Nephron (organoid): ENCODE measurements around the gene SLC37A4.

ENCODE experiments used
- H3K27ac Mint-ChIP-seq, 3 experiments: 2 replicates each; pipeline ENCODE4 v1.8.0; 2020; ENCODE audit warnings: mixed read lengths in 3 of 3, mild to moderate bottlenecking in 2 of 3, moderate library complexity in 1 of 3
- H3K27me3 Mint-ChIP-seq: 2 replicates; pipeline ENCODE4 v1.8.0; 2021; ENCODE audit warnings: low read depth, mild to moderate bottlenecking, moderate library complexity, mixed read lengths
- H3K36me3 Mint-ChIP-seq: 2 replicates; pipeline ENCODE4 v1.8.0; 2020; ENCODE audit warnings: low read depth, mixed read lengths
- H3K4me1 Mint-ChIP-seq: 2 replicates; pipeline ENCODE4 v1.8.0; 2020; ENCODE audit warnings: mixed read lengths
- H3K4me3 Mint-ChIP-seq, 3 experiments: 2 replicates each; pipeline ENCODE4 v1.8.0; 2020; ENCODE audit warnings: mild to moderate bottlenecking in 3 of 3, mixed read lengths in 3 of 3, moderate library complexity in 2 of 3
- H3K9me3 Mint-ChIP-seq: 2 replicates; pipeline ENCODE4 v1.8.0; 2020; ENCODE audit warnings: mixed read lengths
- TF ChIP-seq, protein P1 (sequence below), 3 experiments: fragments of 200-600 bp; sonication (generic); IDR thresholded peaks; one replicate each; pipeline ENCODE4 v1.5.0; 2021; ENCODE audit warnings: antibody characterized with exemption in 3 of 3; ENCODE audit not compliant: unreplicated experiment in 3 of 3

The SLC37A4 gene

DNA sequence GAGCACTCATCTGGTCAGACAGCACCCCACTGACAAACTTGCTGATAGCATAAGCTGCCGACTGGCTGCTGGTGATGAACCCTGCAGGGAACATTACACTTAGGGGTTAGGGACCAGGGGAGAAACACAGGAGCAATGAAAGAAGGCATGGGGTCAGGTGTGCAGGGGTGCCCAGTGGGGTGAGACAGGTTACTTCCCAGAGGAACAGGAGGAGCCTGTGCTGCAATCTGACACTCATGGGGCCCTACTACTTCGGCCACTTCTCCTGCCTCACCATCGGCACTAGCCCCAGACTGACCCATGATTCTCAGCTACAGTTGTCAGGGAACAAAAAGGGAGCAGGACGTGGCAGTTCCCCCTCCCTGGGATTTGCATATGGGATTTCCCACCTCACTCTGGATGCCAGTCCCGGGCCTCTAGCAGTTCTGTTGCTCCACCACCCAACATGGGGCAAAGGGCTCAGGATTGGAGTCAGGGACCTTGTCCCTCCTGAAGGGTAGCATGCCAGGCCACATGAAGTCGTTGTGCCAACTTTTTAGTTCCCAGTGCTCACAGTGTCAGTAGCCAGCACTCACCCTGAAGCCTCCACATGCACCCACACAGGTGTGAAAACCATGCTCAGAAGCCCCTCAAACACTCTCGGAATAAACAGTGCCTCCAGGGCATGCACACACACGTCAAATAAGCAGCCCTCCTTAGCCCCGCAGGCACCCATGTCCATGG lies 2.2 kb downstream of the SLC37A4 start:
- Mint-ChIP-seq H3K36me3 (peaks cover 36% of the 10 kb centered on the region), H3K27ac (peak overlapping the region; percentile 87 to 98 (median 92)), H3K9me3 (no peaks in the 10 kb centered on the region), H3K4me3 (peak overlapping the region; percentile 84 to 87 (median 86)), H3K4me1 (peaks cover 24% of the 10 kb centered on the region), H3K27me3 (no peaks in the 10 kb centered on the region)
- TF ChIP-seq, protein P1, sequence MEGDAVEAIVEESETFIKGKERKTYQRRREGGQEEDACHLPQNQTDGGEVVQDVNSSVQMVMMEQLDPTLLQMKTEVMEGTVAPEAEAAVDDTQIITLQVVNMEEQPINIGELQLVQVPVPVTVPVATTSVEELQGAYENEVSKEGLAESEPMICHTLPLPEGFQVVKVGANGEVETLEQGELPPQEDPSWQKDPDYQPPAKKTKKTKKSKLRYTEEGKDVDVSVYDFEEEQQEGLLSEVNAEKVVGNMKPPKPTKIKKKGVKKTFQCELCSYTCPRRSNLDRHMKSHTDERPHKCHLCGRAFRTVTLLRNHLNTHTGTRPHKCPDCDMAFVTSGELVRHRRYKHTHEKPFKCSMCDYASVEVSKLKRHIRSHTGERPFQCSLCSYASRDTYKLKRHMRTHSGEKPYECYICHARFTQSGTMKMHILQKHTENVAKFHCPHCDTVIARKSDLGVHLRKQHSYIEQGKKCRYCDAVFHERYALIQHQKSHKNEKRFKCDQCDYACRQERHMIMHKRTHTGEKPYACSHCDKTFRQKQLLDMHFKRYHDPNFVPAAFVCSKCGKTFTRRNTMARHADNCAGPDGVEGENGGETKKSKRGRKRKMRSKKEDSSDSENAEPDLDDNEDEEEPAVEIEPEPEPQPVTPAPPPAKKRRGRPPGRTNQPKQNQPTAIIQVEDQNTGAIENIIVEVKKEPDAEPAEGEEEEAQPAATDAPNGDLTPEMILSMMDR (IDR thresholded peaks at IDR 0.05; ENCODE audit: unreplicated experiment in 3 of 3): no peak

DNA sequence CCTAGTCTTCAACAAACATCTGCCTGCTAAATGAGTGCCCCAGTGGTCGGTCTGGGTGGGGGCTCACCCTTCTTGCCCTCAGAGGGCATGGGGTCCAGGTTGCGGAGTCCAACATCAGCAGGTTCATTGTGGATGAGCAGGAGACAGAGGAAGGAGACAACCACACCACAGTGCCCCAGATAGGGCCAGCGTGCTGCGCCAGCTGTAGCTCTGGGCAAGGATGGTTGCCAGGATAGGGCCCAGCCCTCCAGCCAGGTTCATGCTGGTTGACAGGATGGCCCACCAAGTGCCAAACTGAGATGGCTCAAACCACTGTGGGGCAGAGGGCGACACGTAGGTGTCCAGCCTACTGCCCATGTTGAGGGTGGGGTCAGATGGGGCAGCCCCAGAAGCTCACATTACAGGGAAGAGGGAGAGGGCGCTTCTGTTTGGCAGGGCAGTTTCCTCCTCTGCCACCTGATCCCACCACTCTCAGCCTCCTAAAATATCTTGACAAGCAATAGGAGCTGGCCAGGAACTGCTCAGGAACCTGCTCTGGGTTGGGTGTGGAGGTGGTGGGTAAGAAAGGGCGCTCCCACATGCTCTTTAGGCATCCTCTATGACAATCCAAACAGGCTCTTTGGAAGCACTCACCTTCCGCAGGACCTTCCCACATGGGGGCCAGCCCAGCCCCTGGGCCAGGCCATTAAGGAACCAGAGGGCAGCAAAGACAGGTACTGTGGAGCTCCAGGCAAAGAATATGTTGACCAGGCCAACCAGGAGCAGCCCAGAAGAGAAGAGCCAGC lies 2.9 kb downstream of the SLC37A4 start:
- H3K4me3 Mint-ChIP-seq: peak overlapping the region; percentile 71 to 87 (median 84)
- peaks cover 41% of the 10 kb centered on the region for H3K36me3 Mint-ChIP-seq
- TF ChIP-seq, protein P1 (IDR thresholded peaks at IDR 0.05; ENCODE audit: unreplicated experiment in 3 of 3): no peak
- H3K27ac Mint-ChIP-seq: peak overlapping the region; percentile 87 to 98 (median 92)
- no peaks in the 10 kb centered on the region for H3K27me3 Mint-ChIP-seq
- H3K9me3 Mint-ChIP-seq: no peaks in the 10 kb centered on the region
- peaks cover 24% of the 10 kb centered on the region for H3K4me1 Mint-ChIP-seq

DNA sequence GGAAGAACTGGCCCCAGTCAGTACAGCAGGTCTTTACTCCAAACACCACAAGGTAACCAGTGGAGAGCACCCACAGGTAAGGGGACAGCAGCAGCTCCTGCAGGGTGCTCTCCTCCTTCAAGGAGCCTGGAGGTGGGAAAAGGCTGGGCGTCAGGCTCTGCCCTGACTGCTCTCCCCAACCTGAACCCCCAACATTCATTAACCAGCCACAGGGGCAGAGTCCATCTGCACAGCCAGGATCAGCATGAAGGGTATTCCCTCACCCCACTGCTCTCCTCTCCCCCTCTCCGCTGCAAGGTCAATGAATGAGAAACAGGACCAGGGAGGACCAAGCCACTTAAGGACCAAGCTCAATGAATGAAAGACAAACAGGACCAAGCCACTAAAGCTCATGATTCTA lies 3.7 kb downstream of the SLC37A4 start:
- H3K27ac Mint-ChIP-seq: peak overlapping the region; percentile 42 to 95 (median 92)
- peaks cover 41% of the 10 kb centered on the region for H3K36me3 Mint-ChIP-seq
- no peaks in the 10 kb centered on the region for H3K9me3 Mint-ChIP-seq
- TF ChIP-seq, protein P1 (IDR thresholded peaks at IDR 0.05; ENCODE audit: unreplicated experiment in 3 of 3): no peak
- peak overlapping the region; percentile 71 to 79 (median 75) for H3K4me3 Mint-ChIP-seq
- H3K4me1 Mint-ChIP-seq: peaks cover 24% of the 10 kb centered on the region
- no peaks in the 10 kb centered on the region for H3K27me3 Mint-ChIP-seq

DNA sequence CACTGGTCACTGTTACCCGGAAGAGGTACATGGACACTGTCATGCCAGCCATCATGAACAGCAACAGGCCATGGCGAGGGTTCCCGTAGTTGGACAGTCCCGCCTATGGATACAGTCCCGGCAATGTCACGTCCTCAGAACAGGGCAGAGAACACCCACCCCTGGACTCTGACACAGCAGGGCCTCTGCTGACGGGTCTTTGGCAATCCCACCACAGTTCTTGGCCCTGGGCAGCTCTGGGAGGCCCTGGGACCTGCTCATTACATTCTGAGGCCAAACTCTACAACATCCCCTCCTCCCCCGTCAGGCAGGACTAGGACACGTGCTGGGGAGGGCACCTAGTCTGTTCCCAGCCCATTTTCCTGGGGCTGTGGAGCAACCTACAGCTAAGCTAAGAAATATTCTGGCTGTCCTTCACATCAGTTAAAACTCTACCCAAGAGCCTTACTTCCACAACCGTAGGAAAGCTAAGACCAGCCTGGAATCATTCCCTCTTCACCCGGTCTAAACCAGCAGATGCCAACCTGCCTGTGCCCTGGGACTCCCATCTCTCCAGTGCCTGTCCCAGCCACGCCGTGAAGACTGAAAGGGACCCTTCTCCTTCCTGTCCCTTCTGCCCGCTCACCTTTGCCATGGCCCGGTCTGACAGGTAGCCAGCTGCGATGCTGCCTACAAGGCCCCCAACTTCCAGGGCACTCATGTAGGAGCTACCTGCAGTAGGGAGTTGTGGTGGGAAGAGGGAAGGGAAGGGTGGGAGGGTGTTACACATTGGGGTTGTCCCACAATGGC lies 4.5 kb downstream of the SLC37A4 start:
- Mint-ChIP-seq H3K36me3 (peaks cover 49% of the 10 kb centered on the region), H3K4me1 (peaks cover 28% of the 10 kb centered on the region), H3K27me3 (no peaks in the 10 kb centered on the region), H3K9me3 (no peaks in the 10 kb centered on the region), H3K27ac (peak overlapping the region in 2 of 3 experiments; percentile 92 to 95), H3K4me3 (peak overlapping the region in 2 of 3 experiments; percentile 12 to 23)
- TF ChIP-seq, protein P1 (IDR thresholded peaks at IDR 0.05; ENCODE audit: unreplicated experiment in 3 of 3): no peak

DNA sequence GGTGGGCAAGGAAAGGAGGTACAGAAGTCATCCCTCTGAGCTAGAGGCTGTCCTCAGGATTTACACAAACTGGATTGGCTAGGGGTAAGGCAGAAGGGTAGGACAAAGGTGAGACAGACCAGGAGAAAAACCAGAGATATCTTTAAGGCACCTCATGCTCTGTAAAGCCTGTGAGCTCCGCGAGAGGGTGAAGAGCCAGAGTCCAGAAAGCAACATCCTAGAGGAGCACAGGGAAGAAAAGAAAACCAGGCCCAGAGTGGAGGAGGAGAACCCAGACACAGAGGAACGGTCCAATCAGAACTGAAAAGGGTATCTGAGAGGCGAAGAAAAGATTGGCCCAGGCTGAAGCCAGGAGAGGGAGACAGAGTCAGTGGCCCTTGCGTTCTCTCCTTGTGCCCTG lies 5.1 kb downstream of the SLC37A4 start:
- H3K4me1 Mint-ChIP-seq: peaks cover 28% of the 10 kb centered on the region

More for the DNA sequence above, 5.1 kb downstream of the SLC37A4 start:
- Mint-ChIP-seq H3K27ac (peak overlapping the region; percentile 7 to 95 (median 49)), H3K4me3 (peak overlapping the region in 2 of 3 experiments; percentile 12 to 57), H3K27me3 (no peaks in the 10 kb centered on the region), H3K9me3 (no peaks in the 10 kb centered on the region), H3K36me3 (peaks cover 49% of the 10 kb centered on the region)
- TF ChIP-seq, protein P1 (IDR thresholded peaks at IDR 0.05; ENCODE audit: unreplicated experiment in 3 of 3): no peak
